SK-N-SH (cell line): ENCODE measurements around the gene KRTAP4-16. TPM values are rescaled to one million over a fixed set of nuclear protein-coding genes. Genes with fewer than 3 reads are reported as not detected.

ENCODE experiments used
- CTCF ChIA-PET: fragments of 300-600, 350-600 bp; formaldehyde crosslinking; extraction: SDS; loops from one replicate; lab custom pipeline; 2021; lab: Yijun Ruan, JAX
- POLR2A ChIA-PET: fragments of 350-600 bp; sonication (Branson Sonifier 250); formaldehyde crosslinking; extraction: SDS; loops from one replicate; lab custom pipeline; 2020; ENCODE audit warnings: antibody characterized with exemption, inconsistent platforms; lab: Yijun Ruan, JAX
- DNase-seq: peaks from one replicate; pipeline ENCODE4 v3.0.0; 2012
- H2AFZ ChIP-seq: fragments of 200-600 bp; sonication (generic); 2 replicates; pipeline ENCODE4 v1.8.1; 2016; ENCODE audit warnings: antibody characterized with exemption, mild to moderate bottlenecking, low read depth
- H3F3A ChIP-seq: fragments of 200-600 bp; sonication (generic); replicated peaks from 2 replicates; pipeline ENCODE3; 2016; ENCODE audit warnings: antibody characterized with exemption, mild to moderate bottlenecking; ENCODE audit not compliant: insufficient read depth
- H3K27ac ChIP-seq, 2 experiments: fragments of 200-500 bp in 1 of 2; fragments of 200-600 bp in 1 of 2; sonication (Bioruptor generic) in 1 of 2; sonication (generic), shearing (Covaris generic) in 1 of 2; 2 replicates each; pipeline versions ENCODE4 v1.5.1 to v1.6.1; 2014 to 2016; ENCODE audit warnings: low read depth in 2 of 2, inconsistent platforms in 1 of 2, low read length in 1 of 2, mild to moderate bottlenecking in 1 of 2, mixed read lengths in 1 of 2
- H3K27me3 ChIP-seq: fragments of 200-600 bp; sonication (generic), shearing (Covaris generic); 2 replicates; pipeline ENCODE4 v1.6.1; 2016; ENCODE audit warnings: mixed run types; ENCODE audit not compliant: insufficient read depth
- H3K36me3 ChIP-seq, 2 experiments: fragments of 200-500 bp in 1 of 2; fragments of 200-600 bp in 1 of 2; sonication (Bioruptor generic) in 1 of 2; sonication (generic) in 1 of 2; replicated peaks in 1 of 2; 2 replicates each; pipeline versions ENCODE3 to v1.5.1; 2014 to 2016; ENCODE audit warnings: low read length in 1 of 2, mild to moderate bottlenecking in 1 of 2; ENCODE audit not compliant: insufficient read depth in 2 of 2, control insufficient read depth in 1 of 2
- H3K4me1 ChIP-seq, 2 experiments: fragments of 200-500 bp in 1 of 2; fragments of 200-600 bp in 1 of 2; sonication (Bioruptor generic) in 1 of 2; sonication (generic), shearing (Covaris generic) in 1 of 2; 2 replicates each; pipeline versions ENCODE4 v1.5.1 to v1.6.1; 2014 to 2016; ENCODE audit warnings: low read depth in 1 of 2, low read length in 1 of 2, mixed run types in 1 of 2; ENCODE audit not compliant: insufficient read depth in 2 of 2, control insufficient read depth in 1 of 2
- H3K4me2 ChIP-seq: fragments of 200-600 bp; sonication (generic), shearing (Covaris generic); 2 replicates; pipeline ENCODE4 v1.6.1; 2017; ENCODE audit warnings: mixed run types
- H3K4me3 ChIP-seq, 2 experiments: fragments of 200-500 bp in 1 of 2; fragments of 200-600 bp in 1 of 2; sonication (Bioruptor generic) in 1 of 2; sonication (generic), shearing (Covaris generic) in 1 of 2; 2 replicates each; pipeline versions ENCODE4 v1.5.1 to v1.8.1; 2014 to 2016; ENCODE audit warnings: low read depth in 2 of 2, inconsistent platforms in 1 of 2, low read length in 1 of 2, mild to moderate bottlenecking in 1 of 2, mixed read lengths in 1 of 2, moderate library complexity in 1 of 2
- H3K79me2 ChIP-seq: fragments of 200-600 bp; sonication (generic); 2 replicates; pipeline ENCODE4 v1.8.1; 2017; ENCODE audit warnings: mild to moderate bottlenecking; ENCODE audit not compliant: insufficient read depth
- H3K9ac ChIP-seq: fragments of 200-600 bp; sonication (generic); 2 replicates; pipeline ENCODE4 v1.6.1; 2017; ENCODE audit warnings: mixed run types
- H3K9me2 ChIP-seq: fragments of 200-600 bp; sonication (generic); 2 replicates; pipeline ENCODE4 v1.6.1; 2017; ENCODE audit warnings: mixed run types
- H3K9me3 ChIP-seq: fragments of 200-600 bp; sonication (generic); 2 replicates; pipeline ENCODE4 v1.6.1; 2017; ENCODE audit warnings: mixed run types, mild to moderate bottlenecking, moderate library complexity
- H4K20me1 ChIP-seq: fragments of 200-600 bp; sonication (generic); 2 replicates; pipeline ENCODE4 v1.6.1; 2017; ENCODE audit warnings: mild to moderate bottlenecking, mixed run types; ENCODE audit not compliant: insufficient read depth
- CHD2 ChIP-seq: fragments of 150-350 bp; IDR thresholded peaks from 2 replicates; pipeline ENCODE4 v1.6.1; 2018; ENCODE audit warnings: low read length; ENCODE audit not compliant: partially characterized antibody
- ELF1 ChIP-seq: IDR thresholded peaks from 2 replicates; pipeline ENCODE4 v1.4.0; 2012
- FOSL2 ChIP-seq: IDR thresholded peaks from 2 replicates; pipeline ENCODE4 v1.4.0; 2012; ENCODE audit warnings: low read depth, mild to moderate bottlenecking, moderate library complexity, borderline replicate concordance
- FOXJ3 ChIP-seq: sonication (generic); formaldehyde crosslinking; IDR thresholded peaks from 2 replicates; pipeline ENCODE4 v1.5.1; 2020; ENCODE audit warnings: mild to moderate bottlenecking, missing genetic modification reagents
- GABPA ChIP-seq: IDR thresholded peaks from 2 replicates; pipeline ENCODE4 v1.4.0; 2012; ENCODE audit warnings: low read depth, mild to moderate bottlenecking
- GATA2 ChIP-seq: sonication (generic); formaldehyde crosslinking; IDR thresholded peaks from 2 replicates; pipeline ENCODE4 v1.5.0; 2020; ENCODE audit warnings: mild to moderate bottlenecking, missing genetic modification reagents
- JUND ChIP-seq: IDR thresholded peaks from 2 replicates; pipeline ENCODE4 v1.4.0; 2012
- MEF2A ChIP-seq: IDR thresholded peaks from 2 replicates; pipeline ENCODE4 v1.4.0; 2012; ENCODE audit warnings: low read depth, borderline replicate concordance
- MXI1 ChIP-seq: IDR thresholded peaks from 2 replicates; pipeline ENCODE4 v1.6.1; 2012; ENCODE audit warnings: mild to moderate bottlenecking, low read depth, low read length, improper control_type of control experiment
- NRF1 ChIP-seq: IDR thresholded peaks from 2 replicates; pipeline ENCODE4 v1.6.1; 2012; ENCODE audit warnings: low read depth, mild to moderate bottlenecking, low read length
- RFX5 ChIP-seq: IDR thresholded peaks from 2 replicates; pipeline ENCODE4 v1.6.1; 2012; ENCODE audit warnings: mild to moderate bottlenecking, improper control_type of control experiment, low read length
- RXRA ChIP-seq: IDR thresholded peaks from 2 replicates; pipeline ENCODE4 v1.4.0; 2012; ENCODE audit warnings: low read depth, mild to moderate bottlenecking, borderline replicate concordance
- SIN3A ChIP-seq: IDR thresholded peaks from 2 replicates; pipeline ENCODE4 v1.6.1; 2012; ENCODE audit warnings: low read depth, mild to moderate bottlenecking, low read length, moderate library complexity, borderline replicate concordance
- SMC3 ChIP-seq: IDR thresholded peaks from 2 replicates; pipeline ENCODE4 v1.6.1; 2012; ENCODE audit warnings: low read depth, low read length, improper control_type of control experiment
- TCF12 ChIP-seq: IDR thresholded peaks from 2 replicates; pipeline ENCODE4 v1.4.0; 2012
- YY1 ChIP-seq: IDR thresholded peaks from 2 replicates; pipeline ENCODE4 v1.4.0; 2012; ENCODE audit warnings: low read depth, mild to moderate bottlenecking
- WGBS: methylation state at CpG from one replicate; pipeline ENCODE4 v1.1.6; 2017; ENCODE audit warnings: low lambda C conversion rate; 5-methylcytosine and 5-hydroxymethylcytosine counted together
- polyA plus RNA-seq, 3 experiments: library from polyadenylated mRNA; depleted of rRNA; stranded (reverse); fragments of >200 nt; gene quantifications; 2 replicates each; pipeline ENCODE4 v1.2.3, GENCODE V29; 2012
- TF ChIP-seq, protein P1 (sequence below): IDR thresholded peaks from 2 replicates; pipeline ENCODE4 v1.4.0; 2012; ENCODE audit warnings: low read depth, borderline replicate concordance
- TF ChIP-seq, protein P2 (sequence below): IDR thresholded peaks from 2 replicates; pipeline ENCODE4; 2012
- TF ChIP-seq, protein P3 (sequence below): IDR thresholded peaks from 2 replicates; pipeline ENCODE4 v1.6.1; 2012; ENCODE audit warnings: mild to moderate bottlenecking, low read depth, low read length, moderate library complexity
- TF ChIP-seq, protein P4 (sequence below): IDR thresholded peaks from 2 replicates; pipeline ENCODE4 v1.4.0; 2012; ENCODE audit warnings: low read depth, borderline replicate concordance

Gene KRTAP4-16
- polyA plus RNA-seq, 1 of the 3 experiments (the other 2 are of a cell fraction): not detected

DNA sequence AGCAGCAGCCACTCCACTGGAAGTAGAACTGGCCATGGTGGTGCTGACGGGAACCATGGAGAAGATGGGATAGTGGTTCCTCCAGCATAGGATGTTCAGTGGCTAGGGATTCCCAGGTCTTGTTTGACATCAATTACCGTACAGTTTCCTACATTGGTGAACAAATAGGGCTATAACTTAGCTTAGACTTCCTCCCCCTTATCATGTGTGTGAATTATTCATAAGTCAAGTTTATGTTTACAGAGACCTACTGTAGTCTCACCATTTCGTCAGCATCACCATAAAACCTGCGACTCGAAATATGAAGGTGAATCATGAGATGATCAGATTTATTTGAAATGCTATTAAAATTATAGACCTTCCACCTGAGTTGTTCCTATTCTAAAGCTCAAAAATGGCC is 43.3 kb downstream of the KRTAP4-16 start:
- TF ChIP-seq SMC3 (no peak), TCF12 (no peak)
- TF ChIP-seq, protein P1, sequence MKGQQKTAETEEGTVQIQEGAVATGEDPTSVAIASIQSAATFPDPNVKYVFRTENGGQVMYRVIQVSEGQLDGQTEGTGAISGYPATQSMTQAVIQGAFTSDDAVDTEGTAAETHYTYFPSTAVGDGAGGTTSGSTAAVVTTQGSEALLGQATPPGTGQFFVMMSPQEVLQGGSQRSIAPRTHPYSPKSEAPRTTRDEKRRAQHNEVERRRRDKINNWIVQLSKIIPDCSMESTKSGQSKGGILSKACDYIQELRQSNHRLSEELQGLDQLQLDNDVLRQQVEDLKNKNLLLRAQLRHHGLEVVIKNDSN: no peak
- Histone ChIP-seq H4K20me1 (no peaks in the 10 kb centered on the region), H2AFZ (no peak overlapping the region), H3K27me3 (no peaks in the 10 kb centered on the region), H3K4me1 (peaks cover 0 to 22% of the 10 kb centered on the region in 2 experiments; a peak in 2 of 4 replicates), H3F3A (peaks cover 30% of the 10 kb centered on the region), H3K79me2 (no peaks in the 10 kb centered on the region), H3K4me2 (no peak overlapping the region), H3K27ac (peak overlapping the region in 1 of 2 experiments; percentile 55; a peak in 2 of 4 replicates), H3K4me3 (no peak overlapping the region), H3K9ac (no peak overlapping the region), H3K9me2 (no peaks in the 10 kb centered on the region), H3K36me3 (no peaks in the 10 kb centered on the region), H3K9me3 (no peaks in the 10 kb centered on the region)
- CTCF ChIA-PET: interaction anchor here (1.4 to 1.5 kb wide), 2 partner anchors 23 to 589 kb away, joined by 3 to 4 read pairs; no protein-coding TSS in a partner anchor
- POLR2A ChIA-PET: no interaction called here
- DNase-seq: no peak
- 36% methylated on average over 5 of the region's 5 CpGs for WGBS

DNA sequence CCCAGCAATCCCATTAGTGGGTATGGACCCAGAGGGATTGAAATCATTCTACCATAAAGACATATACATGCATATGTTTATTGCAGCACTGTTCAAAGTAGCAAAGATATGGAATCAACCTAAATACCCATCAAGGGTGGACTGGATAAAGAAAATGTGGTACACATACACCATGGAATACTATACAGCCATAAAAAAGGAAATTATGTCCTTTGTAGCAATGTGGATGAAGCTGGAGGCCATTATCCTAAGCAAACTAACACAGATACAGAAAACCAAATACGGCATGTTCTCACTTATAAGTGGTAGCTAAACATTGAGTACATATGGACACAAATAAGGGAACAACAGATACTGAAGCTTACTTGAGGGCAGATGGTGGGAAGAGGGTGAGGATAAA is 44.5 kb downstream of the KRTAP4-16 start:
- Histone ChIP-seq H3K9ac (no peak overlapping the region), H3K4me2 (no peak overlapping the region), H3K27me3 (no peaks in the 10 kb centered on the region), H3F3A (peaks cover 30% of the 10 kb centered on the region), H4K20me1 (no peaks in the 10 kb centered on the region), H3K36me3 (peaks cover 0 to 4% of the 10 kb centered on the region in 2 experiments), H3K4me3 (no peak overlapping the region), H3K4me1 (peaks cover 0 to 16% of the 10 kb centered on the region in 2 experiments; a peak in 2 of 4 replicates), H3K9me2 (no peaks in the 10 kb centered on the region), H3K27ac (no peak overlapping the region), H2AFZ (no peak overlapping the region), H3K79me2 (no peaks in the 10 kb centered on the region), H3K9me3 (no peaks in the 10 kb centered on the region)
- DNase-seq: no peak
- ChIA-PET CTCF (interaction anchor here (1.4 to 1.5 kb wide), 2 partner anchors 22 to 591 kb away, joined by 3 to 4 read pairs; no protein-coding TSS in a partner anchor), POLR2A (no interaction called here)
- 46% methylated on average over 1 of the region's 1 CpG for WGBS
- TF ChIP-seq MXI1: no peak
- no peak for TF ChIP-seq GATA2
- no peak for TF ChIP-seq YY1
- no peak for TF ChIP-seq SIN3A
- TF ChIP-seq ELF1: no peak
- no peak for TF ChIP-seq RXRA
- no peak for TF ChIP-seq RFX5
- TF ChIP-seq, protein P2, sequence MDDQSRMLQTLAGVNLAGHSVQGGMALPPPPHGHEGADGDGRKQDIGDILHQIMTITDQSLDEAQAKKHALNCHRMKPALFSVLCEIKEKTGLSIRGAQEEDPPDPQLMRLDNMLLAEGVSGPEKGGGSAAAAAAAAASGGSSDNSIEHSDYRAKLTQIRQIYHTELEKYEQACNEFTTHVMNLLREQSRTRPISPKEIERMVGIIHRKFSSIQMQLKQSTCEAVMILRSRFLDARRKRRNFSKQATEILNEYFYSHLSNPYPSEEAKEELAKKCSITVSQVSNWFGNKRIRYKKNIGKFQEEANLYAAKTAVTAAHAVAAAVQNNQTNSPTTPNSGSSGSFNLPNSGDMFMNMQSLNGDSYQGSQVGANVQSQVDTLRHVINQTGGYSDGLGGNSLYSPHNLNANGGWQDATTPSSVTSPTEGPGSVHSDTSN: no peak
- TF ChIP-seq TCF12: no peak
- no peak for TF ChIP-seq NRF1
- no peak for TF ChIP-seq JUND
- TF ChIP-seq, protein P3, sequence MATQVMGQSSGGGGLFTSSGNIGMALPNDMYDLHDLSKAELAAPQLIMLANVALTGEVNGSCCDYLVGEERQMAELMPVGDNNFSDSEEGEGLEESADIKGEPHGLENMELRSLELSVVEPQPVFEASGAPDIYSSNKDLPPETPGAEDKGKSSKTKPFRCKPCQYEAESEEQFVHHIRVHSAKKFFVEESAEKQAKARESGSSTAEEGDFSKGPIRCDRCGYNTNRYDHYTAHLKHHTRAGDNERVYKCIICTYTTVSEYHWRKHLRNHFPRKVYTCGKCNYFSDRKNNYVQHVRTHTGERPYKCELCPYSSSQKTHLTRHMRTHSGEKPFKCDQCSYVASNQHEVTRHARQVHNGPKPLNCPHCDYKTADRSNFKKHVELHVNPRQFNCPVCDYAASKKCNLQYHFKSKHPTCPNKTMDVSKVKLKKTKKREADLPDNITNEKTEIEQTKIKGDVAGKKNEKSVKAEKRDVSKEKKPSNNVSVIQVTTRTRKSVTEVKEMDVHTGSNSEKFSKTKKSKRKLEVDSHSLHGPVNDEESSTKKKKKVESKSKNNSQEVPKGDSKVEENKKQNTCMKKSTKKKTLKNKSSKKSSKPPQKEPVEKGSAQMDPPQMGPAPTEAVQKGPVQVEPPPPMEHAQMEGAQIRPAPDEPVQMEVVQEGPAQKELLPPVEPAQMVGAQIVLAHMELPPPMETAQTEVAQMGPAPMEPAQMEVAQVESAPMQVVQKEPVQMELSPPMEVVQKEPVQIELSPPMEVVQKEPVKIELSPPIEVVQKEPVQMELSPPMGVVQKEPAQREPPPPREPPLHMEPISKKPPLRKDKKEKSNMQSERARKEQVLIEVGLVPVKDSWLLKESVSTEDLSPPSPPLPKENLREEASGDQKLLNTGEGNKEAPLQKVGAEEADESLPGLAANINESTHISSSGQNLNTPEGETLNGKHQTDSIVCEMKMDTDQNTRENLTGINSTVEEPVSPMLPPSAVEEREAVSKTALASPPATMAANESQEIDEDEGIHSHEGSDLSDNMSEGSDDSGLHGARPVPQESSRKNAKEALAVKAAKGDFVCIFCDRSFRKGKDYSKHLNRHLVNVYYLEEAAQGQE: no peak
- TF ChIP-seq FOSL2: no peak
- no peak for TF ChIP-seq FOXJ3 (CRISPR knock-in tag)
- no peak for TF ChIP-seq MEF2A
- TF ChIP-seq CHD2: no peak
- TF ChIP-seq, protein P4, sequence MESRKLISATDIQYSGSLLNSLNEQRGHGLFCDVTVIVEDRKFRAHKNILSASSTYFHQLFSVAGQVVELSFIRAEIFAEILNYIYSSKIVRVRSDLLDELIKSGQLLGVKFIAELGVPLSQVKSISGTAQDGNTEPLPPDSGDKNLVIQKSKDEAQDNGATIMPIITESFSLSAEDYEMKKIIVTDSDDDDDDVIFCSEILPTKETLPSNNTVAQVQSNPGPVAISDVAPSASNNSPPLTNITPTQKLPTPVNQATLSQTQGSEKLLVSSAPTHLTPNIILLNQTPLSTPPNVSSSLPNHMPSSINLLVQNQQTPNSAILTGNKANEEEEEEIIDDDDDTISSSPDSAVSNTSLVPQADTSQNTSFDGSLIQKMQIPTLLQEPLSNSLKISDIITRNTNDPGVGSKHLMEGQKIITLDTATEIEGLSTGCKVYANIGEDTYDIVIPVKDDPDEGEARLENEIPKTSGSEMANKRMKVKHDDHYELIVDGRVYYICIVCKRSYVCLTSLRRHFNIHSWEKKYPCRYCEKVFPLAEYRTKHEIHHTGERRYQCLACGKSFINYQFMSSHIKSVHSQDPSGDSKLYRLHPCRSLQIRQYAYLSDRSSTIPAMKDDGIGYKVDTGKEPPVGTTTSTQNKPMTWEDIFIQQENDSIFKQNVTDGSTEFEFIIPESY: no peak
- no peak for TF ChIP-seq GABPA
